Subcutaneous abdominal adipose tissue (tissue), 5 donors: ENCODE results near the gene DNASE1L1.

Source experiments
- H3K27ac ChIP-seq: one replicate; pipeline ENCODE4 v1.7.0; 2013; ENCODE audit warnings: low read depth, mild to moderate bottlenecking, inconsistent platforms, low read length, moderate library complexity
- H3K27me3 ChIP-seq, 5 donors: one replicate each; pipeline ENCODE4 v1.7.0; 2013; ENCODE audit warnings: low read length in 5 of 5, inconsistent platforms in 1 of 5; ENCODE audit not compliant: control insufficient read depth in 5 of 5, insufficient read depth in 4 of 5
- H3K36me3 ChIP-seq, 5 donors: one replicate each; pipeline ENCODE4 v1.7.0; 2013; ENCODE audit warnings: low read length in 5 of 5; ENCODE audit not compliant: control insufficient read depth in 5 of 5, insufficient read depth in 5 of 5
- H3K4me1 ChIP-seq, 5 donors: one replicate each; pipeline ENCODE4 v1.7.0; 2013; ENCODE audit warnings: low read length in 5 of 5, mild to moderate bottlenecking in 3 of 5, moderate library complexity in 1 of 5; ENCODE audit not compliant: control insufficient read depth in 5 of 5, insufficient read depth in 5 of 5
- H3K4me3 ChIP-seq, 5 donors: one replicate each; pipeline ENCODE4 v1.7.0; 2013; ENCODE audit warnings: low read length in 5 of 5, low read depth in 1 of 5
- H3K9ac ChIP-seq, 5 donors: one replicate each; pipeline ENCODE4 v1.7.0; 2013; ENCODE audit warnings: low read length in 5 of 5, mild to moderate bottlenecking in 4 of 5, moderate library complexity in 3 of 5
- H3K9me3 ChIP-seq, 5 donors: one replicate each; pipeline ENCODE4 v1.7.0; 2013; ENCODE audit warnings: low read length in 5 of 5; ENCODE audit not compliant: control insufficient read depth in 5 of 5
- donor health status: healthy.
- donor health status: healthy.
- donor health status: healthy.
- donor health status: healthy.
- donor health status: healthy.

The DNASE1L1 gene

DNA sequence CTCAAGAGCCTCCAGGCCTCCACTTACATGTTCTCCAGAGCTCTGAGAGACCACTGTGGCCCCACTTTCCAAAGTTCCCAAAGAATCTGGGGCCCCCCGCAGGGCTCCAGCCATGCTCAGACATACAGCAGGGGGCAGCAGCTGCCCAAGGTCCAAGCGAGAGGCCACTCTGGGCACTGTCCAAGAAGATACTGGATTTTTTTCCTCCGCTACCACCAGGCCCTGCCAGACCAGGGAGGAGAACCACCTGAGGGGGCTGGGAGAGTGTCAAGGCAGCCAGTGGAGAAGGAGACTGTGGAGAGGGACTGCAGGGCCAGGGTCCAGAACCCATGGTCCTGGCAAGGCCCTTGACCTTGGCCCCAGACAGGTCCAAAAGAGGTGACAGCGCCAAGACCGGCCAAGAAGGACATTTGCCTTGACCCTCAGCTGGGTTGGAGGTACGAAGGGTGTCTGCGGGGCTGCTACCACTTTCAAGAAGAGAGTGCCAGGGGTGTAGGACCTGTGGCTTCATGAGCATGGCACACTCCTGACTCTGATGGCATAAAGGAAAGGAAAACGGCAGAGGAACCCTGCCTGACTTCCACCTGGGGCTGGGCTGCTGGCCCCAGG is 24.7 kb downstream of the DNASE1L1 start:
- peaks cover 3 to 12% (median 7%) of the 10 kb centered on the region in 5 donors for H3K27me3 ChIP-seq
- no peaks in the 10 kb centered on the region for H3K9me3 ChIP-seq
- peaks cover 0 to 5% (median 3%) of the 10 kb centered on the region in 5 donors for H3K36me3 ChIP-seq
- no peak overlapping the region for H3K4me3 ChIP-seq
- H3K9ac ChIP-seq, result no peak overlapping the region
- H3K4me1 ChIP-seq, result peaks cover 0 to 21% (median 15%) of the 10 kb centered on the region in 5 donors
- no peak overlapping the region for H3K27ac ChIP-seq

DNA sequence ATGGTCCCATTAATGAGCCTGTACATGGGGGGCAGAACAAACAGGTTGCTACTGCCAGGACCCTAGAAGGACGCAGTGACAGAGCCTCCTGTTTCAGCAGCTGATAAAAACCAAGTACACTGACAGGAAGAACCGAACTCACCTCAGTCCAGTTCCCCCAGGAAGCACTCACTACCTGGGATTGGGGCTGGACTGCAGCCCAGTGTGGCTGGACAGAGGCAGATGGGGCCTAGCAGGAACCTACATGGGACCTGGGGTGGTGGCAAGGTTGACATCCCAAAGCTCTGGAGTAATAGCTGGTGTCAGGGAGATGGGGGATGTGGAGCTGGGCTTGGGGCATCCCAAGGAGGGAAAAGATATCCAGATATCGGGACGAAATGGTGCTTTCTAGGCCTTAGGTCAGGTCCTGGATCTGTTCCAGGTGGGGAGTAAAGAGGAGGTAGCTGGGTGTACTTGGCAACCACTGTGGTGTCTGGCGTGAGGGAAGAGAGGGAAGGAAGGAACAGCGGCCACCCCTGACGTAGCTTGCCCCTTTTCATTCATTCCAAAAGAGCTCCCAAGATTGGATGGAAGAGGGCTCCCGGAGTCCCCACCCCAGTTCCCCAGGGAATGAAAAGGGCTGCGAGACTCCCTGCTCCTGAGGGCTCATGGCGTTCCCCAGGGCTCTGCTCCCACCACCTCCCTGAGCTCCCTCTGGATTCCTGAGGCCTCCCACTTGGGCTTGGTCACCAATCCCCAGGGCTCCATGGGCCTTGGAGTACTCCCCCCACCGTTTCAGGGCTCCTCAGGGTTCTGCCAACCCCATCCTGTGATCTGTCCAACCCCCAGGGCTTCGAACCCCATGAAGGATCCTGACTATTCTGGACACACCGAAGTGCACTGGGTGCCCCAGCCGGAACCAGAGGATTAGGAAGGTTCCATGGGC is 25.4 kb downstream of the DNASE1L1 start:
- H3K27me3 ChIP-seq, result peaks cover 3 to 12% (median 9%) of the 10 kb centered on the region in 5 donors
- no peak overlapping the region for H3K27ac ChIP-seq
- H3K36me3 ChIP-seq, result peaks cover 0 to 5% (median 3%) of the 10 kb centered on the region in 5 donors
- no peak overlapping the region for H3K9ac ChIP-seq
- H3K4me1 ChIP-seq, result peaks cover 4 to 21% (median 15%) of the 10 kb centered on the region in 5 donors
- H3K9me3 ChIP-seq, result no peaks in the 10 kb centered on the region
- H3K4me3 ChIP-seq, result no peak overlapping the region

DNA sequence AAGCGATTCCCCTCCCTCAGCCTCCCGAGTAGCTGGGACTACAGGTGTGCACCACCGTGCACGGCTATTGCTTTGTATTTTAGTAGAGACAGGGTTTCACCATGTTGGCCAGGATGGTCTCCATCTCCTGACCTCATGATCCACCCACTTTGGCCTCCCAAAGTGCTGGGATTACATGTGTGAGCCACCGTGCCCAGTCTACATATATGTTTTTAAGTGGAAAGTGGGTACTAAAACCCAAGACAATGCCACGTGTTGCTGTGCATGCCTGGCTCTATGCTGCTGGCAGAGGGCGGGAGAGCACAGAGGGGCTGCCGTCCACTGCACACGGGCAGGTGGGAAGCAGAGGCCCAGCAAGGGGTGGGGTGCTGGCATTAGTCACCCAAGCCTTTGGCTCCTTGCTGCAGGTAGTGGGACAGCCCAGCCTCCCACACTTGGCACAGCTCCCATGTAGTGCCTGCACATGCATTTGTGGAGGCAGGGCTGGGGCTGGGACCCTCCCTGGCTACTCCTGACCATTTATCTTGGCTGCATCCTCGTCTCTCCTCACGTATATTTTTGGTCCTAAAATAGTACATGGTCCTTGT is 26.5 kb downstream of the DNASE1L1 start:
- Histone ChIP-seq H3K9me3 (no peaks in the 10 kb centered on the region), H3K27ac (no peak overlapping the region), H3K27me3 (peaks cover 3 to 12% (median 9%) of the 10 kb centered on the region in 5 donors), H3K4me1 (peaks cover 4 to 27% (median 20%) of the 10 kb centered on the region in 5 donors), H3K36me3 (peaks cover 0 to 5% (median 3%) of the 10 kb centered on the region in 5 donors), H3K9ac (no peak overlapping the region), H3K4me3 (no peak overlapping the region)

- Histone ChIP-seq H3K27me3 (peaks cover 3 to 15% (median 14%) of the 10 kb centered on the region in 5 donors), H3K36me3 (peaks cover 0 to 5% (median 3%) of the 10 kb centered on the region in 5 donors), H3K4me3 (no peak overlapping the region), H3K9me3 (no peaks in the 10 kb centered on the region), H3K27ac (no peak overlapping the region), H3K9ac (no peak overlapping the region), H3K4me1 (peaks cover 4 to 27% (median 20%) of the 10 kb centered on the region in 5 donors)
Measured at GRCh38 chrX:154381271-154381670, 27.8 kb downstream of the DNASE1L1 start.

GRCh38 chrX:154380787-154381186 is 28.3 kb downstream of the DNASE1L1 start:
- Histone ChIP-seq H3K4me1 (peaks cover 4 to 27% (median 20%) of the 10 kb centered on the region in 5 donors), H3K27me3 (peaks cover 3 to 15% (median 14%) of the 10 kb centered on the region in 5 donors), H3K4me3 (peak overlapping the region in 2 of 5 donors; percentile 69 to 72), H3K9me3 (no peaks in the 10 kb centered on the region), H3K9ac (peak overlapping the region in 2 of 5 donors; percentile 24 to 79), H3K27ac (peak overlapping the region; percentile 84), H3K36me3 (peaks cover 0 to 5% (median 3%) of the 10 kb centered on the region in 5 donors)

DNA sequence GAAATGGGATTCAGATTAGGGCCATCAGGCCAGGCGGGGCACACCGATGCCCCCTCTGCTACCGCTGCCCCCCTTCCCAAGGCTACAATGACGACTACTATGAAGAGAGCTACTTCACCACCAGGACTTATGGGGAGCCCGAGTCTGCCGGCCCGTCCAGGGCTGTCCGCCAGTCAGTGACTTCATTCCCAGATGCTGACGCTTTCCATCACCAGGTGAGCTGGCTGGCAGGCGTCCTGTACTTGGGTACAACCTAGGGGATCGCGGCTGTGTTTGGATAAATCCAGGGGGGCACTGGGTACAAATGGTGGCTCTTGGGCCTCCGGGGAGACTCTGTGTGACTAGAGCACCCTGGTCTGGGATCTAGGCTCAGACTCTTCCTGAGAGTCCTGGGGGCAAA is 28.9 kb downstream of the DNASE1L1 start:
- Histone ChIP-seq H3K9ac (peak overlapping the region; percentile 79 to 88 (median 81)), H3K36me3 (peaks cover 0 to 5% (median 3%) of the 10 kb centered on the region in 5 donors), H3K27me3 (peaks cover 3 to 15% (median 14%) of the 10 kb centered on the region in 5 donors), H3K4me1 (peaks cover 4 to 27% (median 20%) of the 10 kb centered on the region in 5 donors), H3K27ac (peak overlapping the region; percentile 84), H3K9me3 (no peaks in the 10 kb centered on the region), H3K4me3 (peak overlapping the region; percentile 58 to 72 (median 66))

GRCh38 chrX:154379569-154379951 is 29.5 kb downstream of the DNASE1L1 start:
- H3K27me3 ChIP-seq, result peaks cover 2 to 15% (median 14%) of the 10 kb centered on the region in 5 donors
- H3K9ac ChIP-seq, result peak overlapping the region; percentile 79 to 88 (median 81)
- H3K4me3 ChIP-seq, result peak overlapping the region; percentile 58 to 72 (median 66)
- H3K36me3 ChIP-seq, result peaks cover 0 to 5% (median 3%) of the 10 kb centered on the region in 5 donors
- H3K9me3 ChIP-seq, result no peaks in the 10 kb centered on the region
- H3K4me1 ChIP-seq, result peaks cover 4 to 29% (median 24%) of the 10 kb centered on the region in 5 donors
- peak overlapping the region; percentile 84 for H3K27ac ChIP-seq

DNA sequence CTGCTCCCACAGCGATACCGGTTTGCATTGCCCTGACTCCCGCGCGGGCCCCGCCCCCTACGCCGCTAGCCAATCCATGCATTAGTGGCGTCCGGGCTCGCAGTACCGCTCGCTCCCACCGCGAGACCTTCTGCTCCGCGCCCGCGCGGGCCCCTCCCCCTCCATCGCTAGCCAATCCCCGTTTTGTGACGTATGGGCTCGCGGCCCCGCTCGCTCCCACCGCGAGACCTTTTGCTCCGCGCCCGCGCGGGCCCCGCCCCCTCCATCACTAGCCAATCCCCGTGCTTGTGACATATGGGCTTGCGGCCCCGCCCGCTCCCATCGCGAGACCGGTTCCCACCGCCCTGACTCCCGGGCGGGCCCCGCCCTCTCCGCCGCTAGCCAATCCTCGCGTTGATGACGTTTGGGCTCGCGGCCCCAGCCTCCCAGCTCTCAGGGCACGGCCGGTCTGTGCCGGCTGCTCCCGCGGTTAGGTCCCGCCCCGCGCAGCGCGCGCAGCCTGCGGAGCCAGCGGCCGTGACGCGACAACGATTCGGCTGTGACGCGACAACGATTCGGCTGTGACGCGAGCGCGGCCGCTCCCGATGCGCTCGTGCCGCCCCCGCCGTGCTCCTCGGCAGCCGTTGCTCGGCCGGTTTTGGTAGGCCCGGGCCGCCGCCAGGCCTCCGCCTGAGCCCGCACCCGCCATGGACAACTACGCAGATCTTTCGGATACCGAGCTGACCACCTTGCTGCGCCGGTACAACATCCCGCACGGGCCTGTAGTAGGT is 30.1 kb downstream of the DNASE1L1 start, which contains the start of gene EMD:
Gene EMD (plus strand): TSS at position 497 of the 770 bp plus-strand sequence. CDS start 190 bp downstream, at position 687.
- H3K4me3 ChIP-seq, result peak within 1 kb of the TSS; percentile 58 to 72 (median 66)
- H3K27ac ChIP-seq, result peak within 1 kb of the TSS; percentile 84
- H3K9ac ChIP-seq, result peak within 1 kb of the TSS; percentile 79 to 88 (median 81)
- peaks cover 4 to 30% (median 25%) of the 10 kb centered on the region in 5 donors for H3K4me1 ChIP-seq
- peaks cover 0 to 5% (median 3%) of the 10 kb centered on the region in 5 donors for H3K36me3 ChIP-seq
- H3K27me3 ChIP-seq, result peaks cover under 1 to 12% (median 10%) of the 10 kb centered on the region in 5 donors
- H3K9me3 ChIP-seq, result no peaks in the 10 kb centered on the region
